GM21717 (cell line): ENCODE results near the gene EFHC1.

Source experiments
- ATAC-seq: cut with Tn5 transposase; IDR thresholded peaks from one replicate; pipeline ENCODE4 v1.9.1; 2021; ENCODE audit warnings: mild to moderate bottlenecking, moderate library complexity; ENCODE audit not compliant: unreplicated experiment

Gene EFHC1

GRCh38 chr6:52500238-52501129 is 80.3 kb downstream of the EFHC1 start:
- ATAC-seq = no peak

- ATAC-seq = no peak
These were observed 82.3 kb downstream of the EFHC1 start for GRCh38 chr6:52502306-52503029.

DNA sequence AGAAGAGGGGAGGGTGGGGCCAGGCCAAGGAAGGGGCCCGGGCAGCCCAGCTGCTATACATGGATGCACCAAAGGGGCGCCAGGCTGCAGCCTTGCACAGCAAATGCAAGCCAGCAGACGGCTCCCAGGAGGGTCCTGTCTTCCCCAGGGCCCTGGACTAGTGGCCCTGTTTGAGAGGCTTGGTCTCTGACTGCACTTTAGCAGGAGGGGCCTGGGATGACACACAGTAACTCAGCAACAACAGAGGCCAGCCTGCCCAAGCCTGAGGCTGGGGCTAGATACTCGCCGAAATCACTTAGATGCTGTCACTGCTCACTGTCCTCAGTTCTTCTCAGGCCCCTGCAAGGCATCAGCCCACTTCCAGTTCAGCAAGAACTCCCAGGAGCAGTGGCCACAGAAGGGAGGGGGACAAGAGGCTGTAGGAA is 83.2 kb downstream of the EFHC1 start:
- ATAC-seq = no peak

GRCh38 chr6:52503851-52504781 is 84.0 kb downstream of the EFHC1 start:
- no peak for ATAC-seq

DNA sequence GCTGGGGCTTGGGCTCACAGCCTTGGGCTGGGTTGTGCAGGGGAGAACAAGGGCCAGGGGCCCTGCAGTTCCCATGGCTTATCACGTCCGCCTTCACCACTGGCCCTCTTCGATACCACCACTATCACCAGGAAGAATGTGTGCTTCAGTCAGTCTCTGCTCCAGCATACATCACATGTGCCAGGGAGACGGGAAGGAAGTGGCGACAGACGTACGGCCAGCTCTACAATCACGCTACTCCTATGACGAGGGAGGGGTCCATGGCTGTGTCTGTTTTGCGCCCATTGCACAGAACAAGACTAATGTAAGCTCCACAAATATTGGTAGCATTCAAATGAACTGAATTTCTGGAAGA is 84.6 kb downstream of the EFHC1 start:
- ATAC-seq = no peak

- no peak for ATAC-seq
These were observed 85.7 kb downstream of the EFHC1 start for GRCh38 chr6:52505726-52506409.

GRCh38 chr6:52506476-52506875 is 86.3 kb downstream of the EFHC1 start:
- ATAC-seq = no peak

GRCh38 chr6:52507557-52508260 is 87.6 kb downstream of the EFHC1 start:
- ATAC-seq = no peak

GRCh38 chr6:52508261-52508739 is 88.2 kb downstream of the EFHC1 start:
- ATAC-seq = no peak

GRCh38 chr6:52509281-52510212 is 89.4 kb downstream of the EFHC1 start:
- no peak for ATAC-seq

GRCh38 chr6:52510213-52510562 is 90.0 kb downstream of the EFHC1 start:
- ATAC-seq = no peak

GRCh38 chr6:52511163-52511562 is 91.0 kb downstream of the EFHC1 start:
- no peak for ATAC-seq

DNA sequence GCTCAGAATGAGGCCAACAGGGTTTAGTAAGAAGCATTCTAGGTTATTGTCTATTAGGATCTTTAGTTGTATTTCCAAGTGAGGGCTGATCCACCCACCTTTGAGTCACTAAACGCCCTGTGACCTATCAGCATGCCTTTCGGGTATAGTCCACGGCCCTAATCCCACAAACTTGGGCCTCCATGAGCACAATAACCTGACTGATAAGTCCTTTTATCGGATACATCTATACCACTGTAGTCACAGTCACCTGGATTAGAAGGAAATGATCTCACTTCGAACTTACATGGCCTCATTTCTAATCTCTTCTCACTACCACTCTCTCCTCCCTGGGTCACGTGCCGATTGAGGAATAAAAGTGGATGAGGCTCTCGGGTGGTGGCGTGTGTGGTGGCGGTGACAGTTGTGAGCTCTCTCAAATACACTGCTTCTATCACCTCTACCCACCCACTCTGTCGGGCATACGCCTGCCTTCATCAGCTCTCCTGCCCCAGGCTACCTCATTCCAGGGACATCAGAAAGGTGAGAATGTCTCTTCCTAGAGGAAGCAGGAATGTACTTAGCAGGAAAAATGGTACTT is 91.5 kb downstream of the EFHC1 start:
- ATAC-seq = no peak

DNA sequence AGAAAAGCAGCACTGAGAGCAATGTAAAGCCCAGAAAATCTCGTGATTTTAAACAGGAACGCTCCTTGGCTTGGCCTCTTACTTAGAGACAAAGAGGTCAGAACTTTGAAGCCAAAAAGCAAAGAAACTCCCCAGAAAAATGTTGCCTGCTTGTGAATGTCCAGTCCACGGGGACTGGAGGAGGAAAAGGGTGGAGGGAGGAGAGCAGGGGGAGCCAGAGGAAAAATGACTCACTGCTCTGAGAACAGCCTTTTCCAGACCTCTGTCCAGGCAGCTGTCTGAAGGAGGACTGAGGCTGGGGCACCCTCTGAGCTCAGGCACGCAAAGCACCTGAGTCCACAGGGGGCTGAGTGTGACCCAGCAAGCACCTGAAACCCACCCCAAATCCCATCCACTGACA is 92.1 kb downstream of the EFHC1 start:
- ATAC-seq = no peak

DNA sequence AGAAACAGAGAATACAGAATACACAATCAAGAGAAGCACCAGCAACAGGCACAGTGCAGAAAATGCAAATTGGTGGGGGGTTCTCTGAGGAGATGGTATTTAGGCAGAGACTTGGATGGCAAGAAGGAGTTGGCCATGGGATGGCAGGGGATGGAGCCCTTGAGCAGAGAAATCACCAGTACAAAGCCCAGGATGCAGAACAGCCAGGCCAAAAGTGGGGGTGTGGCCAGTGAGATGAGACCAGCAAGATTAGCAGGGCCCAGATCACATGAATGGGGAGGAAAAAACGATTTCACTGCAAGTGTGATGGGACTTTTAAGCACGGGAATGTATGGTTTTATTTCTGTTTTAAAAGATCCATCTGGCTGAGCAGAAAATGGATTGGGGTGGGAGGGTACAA is 93.3 kb downstream of the EFHC1 start:
- no peak for ATAC-seq

GRCh38 chr6:52513896-52514295 is 93.8 kb downstream of the EFHC1 start:
- no peak for ATAC-seq

DNA sequence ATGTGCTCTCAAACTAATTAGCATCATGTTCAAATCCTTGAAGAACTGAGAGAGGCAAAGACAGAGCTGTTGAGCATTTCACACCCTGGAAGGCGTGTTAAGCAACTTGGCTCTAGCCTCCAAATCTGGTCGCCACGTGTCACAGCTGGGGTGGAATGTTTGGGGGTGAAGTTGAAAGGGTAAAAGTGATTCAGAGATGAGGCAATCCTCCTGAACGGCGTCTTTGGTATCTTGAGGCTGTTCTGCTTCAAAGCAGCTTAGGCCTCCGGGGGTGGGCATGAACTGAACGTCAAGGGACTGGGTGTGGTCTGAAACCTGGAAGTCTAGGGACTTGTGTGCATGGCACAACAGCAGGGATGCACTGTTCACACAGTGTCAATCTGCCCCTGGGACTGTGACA is 94.4 kb downstream of the EFHC1 start:
- ATAC-seq = no peak

- no peak for ATAC-seq
These were observed 95.2 kb downstream of the EFHC1 start for GRCh38 chr6:52515219-52515960.
